Stimulated activated CD4-positive, alpha-beta T cell treated with anti-CD3 and anti-CD28 coated beads, Interleukin-15, amount 100 ng/mL, for 48 hours (primary cell): ENCODE measurements around the gene LTF.
A peak's percentile ranks its signal among the peaks of the same experiment; 100 is the strongest.
"Not testable (repeated sequence)": the region's sequence is repeated elsewhere in the genome, so short reads cannot be mapped to it uniquely, and the experiment has no call there.

ENCODE experiments used
- DNase-seq, 2 donors: peaks; one replicate each; pipeline ENCODE4 v3.0.0-alpha.2; 2020; ENCODE audit warnings: low read depth in 2 of 2

The LTF gene

GRCh38 chr3:46464326-46465195, at the start of gene LTF:
LTF (minus strand) TSS chr3:46464905; CDS start chr3:46464867, 38 bp downstream.
- DNase-seq = no peak

- DNase-seq = no peak
These were observed 47.6 kb upstream of the LTF start for GRCh38 chr3:46512191-46512749.

DNA sequence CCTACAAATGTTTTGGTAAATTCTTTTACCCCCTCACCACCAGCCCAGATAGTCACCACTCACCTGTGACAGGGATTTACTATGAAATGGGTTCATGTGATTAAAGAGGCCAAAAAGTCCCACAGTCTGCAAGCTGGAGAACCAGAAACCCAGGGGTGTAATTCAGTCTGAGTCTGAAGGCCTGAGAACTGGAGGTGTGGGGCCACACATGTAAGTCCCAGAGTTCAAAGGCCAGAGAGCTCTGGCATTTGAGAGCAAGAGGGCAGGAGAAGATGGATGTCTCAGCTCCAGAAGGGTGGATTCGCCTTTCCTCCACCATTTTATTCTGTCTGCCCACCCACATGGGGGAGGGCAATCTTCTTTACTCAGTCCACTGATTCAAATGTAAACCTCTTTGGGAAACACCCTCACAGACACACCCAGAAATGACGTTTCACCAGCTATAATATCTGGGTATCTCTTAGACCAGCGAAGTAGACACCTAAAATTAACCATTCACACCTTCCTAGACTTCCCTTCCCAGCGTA, 45.0 kb upstream of the LTF start:
- no peak for DNase-seq

DNA sequence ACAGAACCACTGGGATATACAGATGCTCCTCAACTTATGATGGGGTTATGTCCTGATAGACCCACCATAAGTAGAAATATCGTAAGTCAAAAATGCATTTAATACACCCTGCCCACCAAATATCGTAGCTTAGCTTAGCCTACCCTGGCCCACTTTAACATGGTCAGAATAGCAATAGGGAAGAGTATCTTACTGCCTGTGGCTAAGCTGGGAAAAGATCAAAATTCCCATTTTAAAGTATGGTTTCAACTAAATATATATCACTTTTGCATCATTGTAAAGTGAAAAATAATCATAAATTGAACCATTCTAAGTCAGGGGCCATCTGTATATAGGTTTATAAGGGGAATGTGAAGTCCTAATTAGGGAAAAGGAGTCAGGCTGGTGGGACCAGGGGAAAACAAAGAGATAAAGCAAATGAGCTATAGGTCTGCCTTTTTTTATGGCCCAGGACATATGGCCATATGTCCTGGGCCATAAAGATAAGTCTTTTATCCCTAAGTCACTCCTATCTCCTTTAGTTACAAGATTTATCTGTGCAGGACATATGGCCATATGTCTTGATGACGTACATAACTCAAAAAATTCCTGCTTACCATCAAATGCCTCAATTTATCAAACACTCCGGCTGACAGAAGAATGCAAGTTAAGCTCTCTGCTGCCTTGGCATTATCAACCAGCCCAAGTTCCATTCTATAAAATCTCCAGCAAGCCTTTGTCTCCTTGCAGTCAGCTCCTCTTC, 44.3 kb upstream of the LTF start:
- DNase-seq = no peak

GRCh38 chr3:46506526-46506925, 41.8 kb upstream of the LTF start:
- no peak for DNase-seq

DNA sequence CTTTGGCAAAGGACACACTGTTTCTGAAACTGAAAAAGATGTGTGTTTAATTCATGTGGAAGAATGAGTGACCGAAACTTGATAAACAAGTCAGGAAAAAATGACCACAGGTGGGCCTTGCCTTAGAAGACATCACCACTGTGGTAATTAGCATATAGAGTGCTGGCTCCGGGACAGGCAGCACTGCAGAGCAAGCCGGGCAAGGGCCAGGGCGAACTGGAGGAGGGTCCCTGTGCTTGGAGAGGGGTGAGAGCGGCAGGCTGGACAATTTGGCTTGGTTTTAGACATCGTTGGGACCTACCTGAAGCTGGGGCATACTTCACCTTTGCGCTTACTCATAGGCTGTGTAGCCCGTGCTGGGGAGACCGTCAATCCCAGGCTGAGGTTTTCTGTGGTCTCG, 41.2 kb upstream of the LTF start:
- no peak for DNase-seq

DNA sequence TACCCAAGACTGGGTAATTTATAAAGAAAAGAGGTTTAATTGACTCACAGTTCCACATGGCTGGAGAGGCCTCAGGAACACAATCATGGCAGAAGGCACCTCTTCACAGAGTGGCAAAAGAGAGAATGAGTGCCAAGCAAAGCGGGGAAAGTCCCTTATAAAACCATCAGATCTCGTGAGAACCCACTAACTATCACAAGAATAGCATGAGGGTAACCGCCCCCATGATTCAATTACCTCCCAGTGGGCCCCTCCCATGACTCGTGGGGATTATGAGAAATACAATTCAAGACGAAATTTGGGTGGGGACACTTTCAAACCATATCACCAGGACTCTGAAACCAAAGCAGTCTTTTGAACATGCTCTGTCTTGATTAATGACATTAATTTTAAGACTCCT, 40.1 kb upstream of the LTF start:
- peak; percentile 3 to 11 for DNase-seq

GRCh38 chr3:46503200-46503874, 38.6 kb upstream of the LTF start:
- no peak for DNase-seq

DNA sequence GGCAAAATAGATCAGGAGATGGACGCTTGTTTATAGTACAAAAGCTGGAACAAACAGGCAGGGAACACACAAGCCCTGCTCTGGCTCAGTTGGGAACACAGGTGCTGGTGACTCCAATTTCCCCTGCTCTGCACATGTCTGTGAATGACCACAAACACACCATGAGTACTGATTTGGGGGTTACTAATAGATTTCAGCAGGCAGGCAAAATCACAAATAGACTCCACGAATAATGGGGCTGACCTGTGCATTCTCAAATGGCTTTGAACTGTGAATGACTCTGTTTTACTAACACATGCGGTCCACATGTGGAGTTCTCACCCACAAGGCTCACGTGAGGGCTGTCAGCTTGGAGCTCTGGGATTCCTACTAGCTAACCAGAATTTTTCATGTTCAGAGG, 37.0 kb upstream of the LTF start:
- DNase-seq = no peak

DNA sequence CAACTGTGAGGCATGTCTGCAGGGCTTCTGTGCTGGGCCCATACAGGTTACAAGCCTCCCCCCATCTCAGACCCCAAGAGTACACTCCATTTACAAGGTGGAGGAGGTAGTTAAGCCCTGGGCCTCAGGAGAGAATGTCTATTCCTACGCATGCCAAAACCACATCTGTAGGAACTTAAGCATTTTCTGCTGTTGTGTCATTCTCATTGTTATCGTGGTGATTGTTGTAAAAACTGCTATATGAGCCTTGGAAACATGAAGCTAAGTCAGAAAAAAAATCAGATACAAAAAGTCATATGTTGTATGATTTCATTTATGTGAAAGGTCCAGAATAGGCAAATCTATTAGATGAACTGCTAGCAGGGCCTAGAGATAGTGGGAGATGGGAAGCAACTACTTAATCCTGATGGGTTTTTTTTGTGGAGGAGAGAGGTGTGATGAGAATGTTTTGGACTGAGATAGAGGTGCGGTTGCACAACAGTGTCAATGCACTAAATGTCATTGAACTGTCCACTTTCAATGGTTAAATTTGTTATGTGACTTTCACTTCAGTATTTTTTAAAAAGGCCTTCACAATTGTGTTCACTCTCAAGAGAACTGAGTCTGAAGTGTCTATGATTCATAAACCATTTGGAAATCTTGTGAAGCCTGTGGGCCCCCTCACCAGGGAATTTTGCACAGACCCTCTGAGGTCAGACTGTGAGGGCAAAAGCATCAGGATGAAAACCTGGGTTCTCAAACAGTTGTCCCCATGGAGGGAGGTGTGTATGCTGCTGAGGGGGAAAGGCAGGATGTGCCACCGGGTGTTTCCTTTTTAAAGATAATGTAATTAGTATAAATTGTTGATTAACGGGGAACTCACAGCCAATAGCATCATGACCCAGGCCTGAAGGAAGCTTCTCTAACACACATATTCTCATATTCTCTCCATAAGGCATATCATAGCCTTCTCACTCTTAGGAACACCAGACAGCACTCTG, 36.2 kb upstream of the LTF start:
- DNase-seq = no peak

- DNase-seq = no peak
These were observed 34.3 kb upstream of the LTF start for GRCh38 chr3:46498916-46499519.

DNA sequence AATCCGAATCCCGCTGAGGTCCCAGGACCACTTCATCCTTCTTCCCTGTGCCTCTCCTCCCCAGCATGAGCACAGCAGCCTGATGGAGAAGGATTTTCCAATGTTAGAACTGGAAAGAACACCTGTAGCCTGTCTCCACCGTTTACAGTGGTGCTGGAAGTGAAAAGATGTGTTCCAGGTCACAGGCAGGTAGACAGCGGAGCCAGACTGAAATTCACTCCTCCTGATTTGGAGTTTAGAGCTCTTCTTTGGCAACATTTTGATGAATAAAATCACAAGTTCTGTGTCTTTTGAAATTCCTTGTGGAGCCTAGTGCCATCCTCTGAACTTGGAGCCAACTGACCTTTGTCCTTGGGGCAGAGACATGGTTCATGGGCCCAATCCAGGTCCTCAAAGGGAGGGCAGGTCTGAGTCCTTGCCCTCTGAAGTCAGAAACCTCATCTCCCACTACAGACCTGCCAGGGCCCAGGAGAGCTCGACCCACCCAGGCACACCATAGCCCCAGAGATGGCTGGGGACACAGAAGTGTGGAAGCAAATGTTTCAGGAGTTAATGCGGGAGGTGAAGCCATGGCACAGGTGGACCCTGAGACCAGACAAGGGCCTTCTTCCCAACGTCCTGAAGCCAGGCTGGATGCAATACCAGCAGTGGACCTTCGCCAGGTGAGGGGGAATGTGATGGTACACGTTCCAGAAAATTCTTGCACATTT, 33.0 kb upstream of the LTF start, which contains the start of gene RTP3:
Gene RTP3, plus strand, starts transcription at position 421 of the 710 bp plus-strand sequence. Its CDS starts 87 bp downstream, at position 508.
- no peak for DNase-seq

DNA sequence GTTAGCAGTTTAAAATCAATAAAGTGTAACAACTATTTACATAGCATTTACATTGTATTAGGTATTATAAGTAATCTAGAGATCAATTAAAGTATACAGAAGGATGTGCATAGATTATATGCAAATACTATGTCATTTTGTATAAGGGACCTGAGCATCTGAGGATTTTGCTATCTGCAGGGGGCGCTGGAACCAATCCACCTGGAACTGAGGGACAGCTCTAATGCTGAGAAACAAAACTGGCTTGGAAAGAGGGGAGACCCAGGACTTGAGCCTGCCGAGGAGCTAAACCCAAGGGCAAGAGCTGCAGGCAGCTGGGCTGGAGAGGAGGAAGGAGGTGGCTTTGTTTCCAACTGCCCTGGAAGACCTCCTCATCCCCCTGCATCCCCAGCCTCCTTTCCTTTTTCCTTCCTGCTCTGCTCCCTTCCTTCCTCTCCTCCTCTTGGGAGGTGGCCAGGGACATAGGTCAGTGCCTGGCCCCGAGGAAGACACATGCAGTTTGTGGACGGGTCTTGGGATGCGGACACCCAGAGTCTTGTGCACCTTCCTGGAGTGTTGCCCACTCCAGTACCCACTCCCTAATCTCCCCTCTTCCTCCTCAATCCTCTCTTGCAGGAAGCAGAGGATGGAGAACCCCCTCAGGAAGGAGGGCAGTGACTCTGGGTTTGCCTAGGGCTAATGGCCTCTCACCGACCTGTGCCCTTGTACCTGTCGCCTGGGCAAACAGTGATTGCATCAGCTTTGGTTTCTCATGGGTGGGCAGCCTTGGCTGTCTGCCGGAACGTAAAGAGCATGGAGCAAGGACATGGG, 32.2 kb upstream of the LTF start:
- peak in 1 of 2 donors; percentile 35 for DNase-seq

DNA sequence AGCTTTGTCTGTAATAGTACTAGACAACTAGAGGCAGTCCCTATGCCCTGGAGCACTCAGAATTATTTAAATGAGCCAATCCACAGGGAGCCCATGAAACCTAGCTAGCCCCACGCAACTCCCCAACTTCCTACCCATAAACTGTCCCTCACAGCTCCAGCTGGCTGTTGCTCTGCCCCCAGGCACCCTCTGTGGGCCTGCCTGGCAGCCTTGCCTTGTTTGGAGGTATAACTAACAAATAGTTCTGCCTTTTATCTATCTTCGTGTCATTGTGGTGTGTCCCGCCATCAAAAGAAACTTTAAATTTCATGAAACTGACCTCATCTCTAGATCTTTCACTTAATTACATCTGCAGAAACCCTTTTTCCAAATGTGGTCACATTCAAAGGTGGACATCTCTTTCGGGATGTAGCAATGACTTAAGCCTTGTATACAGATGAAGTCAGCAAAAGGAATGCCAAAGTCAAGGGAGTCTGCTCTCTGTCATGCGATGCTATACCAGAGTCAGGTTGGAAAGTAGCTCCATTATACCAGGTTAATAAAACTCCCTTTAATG, 31.3 kb upstream of the LTF start:
- DNase-seq = no peak

GRCh38 chr3:46494491-46494890, 29.8 kb upstream of the LTF start:
- DNase-seq = not testable (repeated sequence)

DNA sequence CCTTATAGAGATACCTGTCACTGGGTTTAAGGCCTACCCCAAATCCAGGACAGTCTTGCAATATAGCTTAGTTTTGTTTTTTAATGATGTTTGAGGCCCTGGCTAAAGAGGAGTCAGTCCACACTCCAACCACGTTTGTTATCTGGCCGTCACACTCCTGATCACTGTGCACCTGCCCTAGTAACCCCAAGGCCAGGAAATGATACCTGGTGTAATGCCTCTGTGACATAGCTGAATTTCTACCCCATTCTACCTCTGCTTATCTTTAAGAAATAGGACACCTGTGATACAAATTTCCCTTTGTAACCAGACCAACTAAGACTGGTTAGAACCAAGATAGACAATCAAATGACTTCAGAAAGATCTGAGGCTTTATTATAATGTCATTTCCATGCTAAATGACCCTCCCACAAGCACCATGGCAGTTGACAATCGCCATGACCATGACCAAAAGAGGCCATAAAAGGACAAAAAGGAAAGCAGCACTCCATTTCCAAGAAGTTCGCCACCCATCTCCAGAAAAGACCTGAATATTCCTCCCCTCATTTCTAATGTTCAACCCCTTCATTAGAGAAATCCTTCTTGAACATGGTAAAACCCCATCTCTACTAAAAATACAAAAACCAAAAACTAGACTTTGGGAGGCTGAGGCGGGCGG, 28.3 kb upstream of the LTF start:
- DNase-seq = no peak
